GM21381 (cell line): ENCODE results near the gene CDH3.

Source experiments
- ATAC-seq: cut with Tn5 transposase; IDR thresholded peaks from one replicate; pipeline ENCODE4 v1.9.1; 2021; ENCODE audit warnings: mild to moderate bottlenecking, moderate library complexity; ENCODE audit not compliant: unreplicated experiment

The CDH3 gene

GRCh38 chr16:68734782-68735181, 89.7 kb downstream of the CDH3 start:
- ATAC-seq: no peak

DNA sequence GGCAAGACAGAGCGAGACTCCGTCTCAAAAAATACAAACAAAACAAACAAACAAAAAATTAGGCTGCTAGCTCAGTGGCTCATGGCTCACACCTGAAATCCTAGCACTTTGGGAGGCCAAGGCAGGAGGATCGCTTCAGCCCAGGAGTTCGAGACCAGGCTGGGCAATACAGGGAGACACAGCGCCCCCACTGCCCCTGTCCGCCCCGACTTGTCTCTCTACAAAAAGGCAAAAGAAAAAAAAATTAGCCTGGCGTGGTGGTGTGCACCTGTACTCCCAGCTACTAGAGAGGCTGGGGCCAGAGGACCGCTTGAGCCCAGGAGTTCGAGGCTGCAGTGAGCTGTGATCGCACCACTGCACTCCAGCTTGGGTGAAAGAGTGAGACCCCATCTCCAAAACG, 91.5 kb downstream of the CDH3 start:
- ATAC-seq: no peak

GRCh38 chr16:68737046-68737729, 92.1 kb downstream of the CDH3 start, which contains the start of gene CDH1:
Gene CDH1, plus strand, starts transcription at chr16:68737292. Its CDS starts 124 bp downstream, at chr16:68737416.
- ATAC-seq: no peak

DNA sequence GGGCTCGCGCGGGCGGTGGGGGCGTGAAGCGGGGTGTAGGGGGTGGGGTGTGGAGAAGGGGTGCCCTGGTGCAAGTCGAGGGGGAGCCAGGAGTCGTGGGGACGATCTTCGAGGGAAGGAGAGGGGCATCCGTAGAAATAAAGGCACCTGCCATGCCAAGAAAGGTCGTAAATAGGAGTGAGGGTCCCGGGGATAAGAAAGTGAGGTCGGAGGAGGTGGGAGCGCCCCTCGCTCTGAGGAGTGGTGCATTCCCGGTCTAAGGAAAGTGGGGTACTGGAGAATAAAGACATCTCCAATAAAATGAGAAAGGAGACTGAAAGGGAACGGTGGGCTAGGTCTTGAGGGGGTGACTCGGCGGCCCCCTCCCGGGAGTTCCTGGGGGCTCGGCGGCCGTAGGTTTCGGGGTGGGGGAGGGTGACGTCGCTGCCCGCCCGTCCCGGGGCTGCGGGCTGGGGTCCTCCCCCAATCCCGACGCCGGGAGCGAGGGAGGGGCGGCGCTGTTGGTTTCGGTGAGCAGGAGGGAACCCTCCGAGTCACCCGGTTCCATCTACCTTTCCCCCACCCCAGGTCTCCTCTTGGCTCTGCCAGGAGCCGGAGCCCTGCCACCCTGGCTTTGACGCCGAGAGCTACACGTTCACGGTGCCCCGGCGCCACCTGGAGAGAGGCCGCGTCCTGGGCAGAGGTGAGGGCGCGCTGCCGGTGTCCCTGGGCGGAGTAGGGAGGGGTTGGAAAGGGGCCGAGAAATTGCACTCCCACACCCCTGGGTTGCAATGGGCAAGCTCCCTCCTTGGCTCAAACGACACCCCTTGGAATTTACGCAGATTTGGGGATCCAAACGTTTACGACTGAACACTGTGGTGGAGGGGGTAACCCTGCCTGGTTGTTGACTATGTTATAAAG, 92.9 kb downstream of the CDH3 start:
- ATAC-seq: no peak

DNA sequence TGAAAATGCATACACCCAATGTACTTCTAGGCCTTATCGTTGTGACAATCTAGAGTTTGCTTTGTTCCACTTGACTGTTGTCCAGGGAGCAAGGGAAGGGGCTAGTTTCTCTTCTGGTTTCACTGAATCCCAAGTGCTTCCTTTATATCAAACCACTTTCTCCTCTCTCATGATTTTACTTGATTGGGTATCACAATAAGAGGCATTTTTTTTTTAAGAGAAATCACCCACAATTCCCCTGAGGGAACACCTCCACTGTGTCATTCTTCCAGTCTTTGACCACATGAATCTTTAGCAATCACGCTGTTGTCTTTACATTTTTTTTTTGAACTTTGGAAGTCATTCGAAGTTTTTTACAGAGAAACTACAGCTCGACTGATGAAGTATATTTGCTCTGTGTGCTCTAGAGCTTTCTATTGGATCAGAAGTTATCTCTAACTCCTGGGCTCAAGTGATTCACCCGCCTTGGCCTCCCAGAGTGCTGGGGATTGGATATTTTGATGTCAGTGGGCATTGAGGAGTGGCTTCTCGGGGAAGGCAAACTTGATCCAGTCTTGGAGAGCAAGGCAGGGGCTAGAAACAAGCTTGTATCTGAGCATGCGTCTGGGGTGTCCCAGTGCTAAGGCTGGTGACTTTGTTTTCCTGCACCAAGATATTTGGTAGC, 95.0 kb downstream of the CDH3 start:
- ATAC-seq: no peak

DNA sequence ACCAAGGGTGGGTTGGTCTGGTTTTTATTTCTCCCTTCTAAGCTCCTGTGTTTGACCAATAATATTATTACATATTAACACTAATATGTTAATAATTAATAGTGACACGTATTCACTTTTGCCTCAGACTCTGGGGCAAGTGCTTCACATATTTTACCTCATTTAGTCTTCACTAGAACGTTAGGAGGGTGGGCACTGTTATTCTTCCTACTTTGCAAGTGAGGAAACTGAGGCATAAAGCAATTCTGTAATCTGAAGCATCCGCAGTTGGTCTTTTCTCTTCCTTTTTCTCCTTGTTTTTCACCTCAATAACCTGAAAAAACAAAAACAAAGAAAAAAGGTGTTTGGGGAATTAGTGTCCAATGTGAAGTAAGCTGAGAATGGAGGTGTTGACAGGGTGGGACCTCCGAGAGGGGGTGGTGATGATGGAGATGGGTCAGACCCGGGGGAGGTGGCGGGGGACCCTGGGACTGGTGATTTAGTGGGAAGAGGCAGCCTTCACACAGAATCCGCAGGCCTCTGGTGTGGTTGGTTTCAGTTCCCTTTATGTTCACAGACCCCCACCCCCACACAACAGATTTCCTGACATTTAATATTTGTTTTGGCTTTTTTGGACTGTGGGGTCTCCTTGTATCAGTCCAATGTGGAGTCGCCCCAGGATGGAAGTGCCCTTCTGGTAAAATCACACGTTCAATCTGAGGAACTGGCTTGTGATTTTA, 95.7 kb downstream of the CDH3 start:
- peak; percentile 56 for ATAC-seq

GRCh38 chr16:68743664-68744063, 98.6 kb downstream of the CDH3 start:
- ATAC-seq: no peak

DNA sequence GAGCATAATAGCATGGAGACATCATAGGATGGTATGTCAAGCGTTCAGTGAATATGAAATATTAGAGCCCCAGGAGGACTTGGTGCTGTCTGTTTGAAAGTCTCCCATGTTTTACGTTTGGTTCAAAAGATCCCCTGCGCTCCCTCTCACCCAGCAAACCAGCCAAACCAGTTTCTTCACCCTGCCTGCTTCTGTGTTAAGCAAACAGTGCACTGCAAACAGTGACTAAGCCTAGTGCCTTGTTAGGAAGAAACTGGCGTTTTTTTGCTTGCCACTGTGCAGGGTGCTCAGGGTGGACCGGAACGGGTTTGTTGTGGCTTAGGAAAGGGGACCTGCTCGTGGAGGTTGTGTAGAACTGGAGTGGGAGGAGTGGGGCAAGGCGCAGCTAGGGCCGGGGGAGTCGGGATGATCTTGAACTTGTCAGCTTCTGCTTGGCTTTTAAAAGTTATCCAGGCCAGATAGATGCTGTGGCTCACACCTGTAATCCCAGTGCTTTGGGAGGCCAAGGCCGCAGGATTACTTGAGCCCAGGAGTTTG, 99.7 kb downstream of the CDH3 start:
- ATAC-seq: no peak

DNA sequence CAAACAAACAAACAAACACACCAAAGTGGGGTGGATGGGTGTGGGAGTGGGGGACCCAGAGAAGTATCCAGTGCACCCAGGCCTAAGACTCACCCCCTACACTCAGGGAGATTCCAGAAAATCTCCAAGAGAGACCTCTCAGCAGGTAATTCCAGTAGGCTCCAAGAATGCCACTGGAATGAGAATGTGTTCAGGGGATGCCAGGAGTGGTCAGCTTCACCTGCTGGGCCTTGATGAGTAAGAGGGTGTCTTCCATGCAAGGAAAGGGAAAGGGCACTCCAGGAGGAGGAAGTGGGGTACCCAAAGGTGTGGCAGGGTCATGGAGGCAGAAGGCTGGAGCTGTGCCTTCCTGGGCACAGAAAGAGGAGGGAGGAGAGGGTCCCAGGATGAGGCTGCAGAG, 101.8 kb downstream of the CDH3 start:
- ATAC-seq: no peak

DNA sequence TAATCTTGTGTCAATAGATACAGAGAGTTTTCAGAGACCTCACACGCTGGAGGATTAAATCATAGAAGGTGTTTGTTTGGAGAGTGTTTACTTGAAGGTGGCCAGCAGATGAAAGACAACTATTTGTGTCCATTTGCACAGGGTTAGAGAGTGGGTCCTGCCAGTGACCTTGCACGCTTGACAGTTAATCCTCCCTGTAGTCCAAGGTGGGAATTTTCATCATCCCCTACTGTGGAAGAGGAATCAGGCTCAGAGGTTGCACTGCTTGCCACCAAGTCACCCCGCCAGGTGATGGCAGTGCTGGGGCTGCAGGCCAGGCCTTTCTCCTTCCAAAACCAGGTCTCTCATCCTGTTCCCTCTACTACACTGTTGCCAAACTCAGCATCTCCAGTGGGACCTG, 104.3 kb downstream of the CDH3 start:
- no peak for ATAC-seq
